A204.1 (cell line): Measurements from ENCODE around the gene ALOXE3.
"Not testable (repeated sequence)": the region's sequence is repeated elsewhere in the genome, so short reads cannot be mapped to it uniquely, and the experiment has no call there.

Experiments used
- FAIRE-seq: peaks from 2 replicates; lab custom pipeline; 2012; peaks lifted over from hg19 to GRCh38; lab: Jason Lieb, UNC

ALOXE3 gene

DNA sequence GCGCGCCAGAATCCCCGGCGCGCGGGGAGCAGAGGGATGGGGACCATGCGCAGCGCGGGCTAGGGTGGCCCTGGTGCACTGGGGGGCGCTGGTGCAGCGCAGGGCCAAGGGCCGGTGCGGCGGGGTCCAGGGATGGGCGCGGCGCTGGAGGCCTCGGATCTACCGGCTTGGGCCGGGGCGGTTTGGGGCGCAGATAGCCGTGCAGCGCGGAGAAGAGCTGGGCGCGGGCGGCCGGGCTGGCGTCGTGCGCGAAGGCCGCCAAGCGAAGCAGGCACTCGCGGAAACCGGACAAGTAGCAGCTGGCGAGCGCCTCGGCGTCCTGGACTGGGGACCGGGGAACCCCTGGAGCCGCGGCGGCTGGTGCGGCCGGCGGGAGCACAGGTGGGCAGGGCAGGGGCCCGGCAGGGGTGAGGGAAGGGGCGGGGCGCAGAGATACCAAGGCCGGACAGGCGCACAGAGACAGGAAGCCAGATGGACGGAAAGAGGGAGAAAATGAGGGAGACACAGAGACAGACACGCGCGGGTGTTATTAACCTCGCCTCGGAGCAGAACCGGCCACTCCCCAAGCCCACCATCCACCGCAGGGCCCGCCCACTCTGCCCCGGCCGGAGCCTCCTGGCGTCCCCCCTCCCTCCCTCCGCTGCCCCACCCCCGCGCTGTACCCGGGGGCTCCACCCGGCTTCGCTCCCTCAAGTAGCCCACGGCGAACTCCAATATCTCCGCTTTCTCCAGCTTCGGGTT lies 3.5 kb upstream of the ALOXE3 start:
- no peak for FAIRE-seq

DNA sequence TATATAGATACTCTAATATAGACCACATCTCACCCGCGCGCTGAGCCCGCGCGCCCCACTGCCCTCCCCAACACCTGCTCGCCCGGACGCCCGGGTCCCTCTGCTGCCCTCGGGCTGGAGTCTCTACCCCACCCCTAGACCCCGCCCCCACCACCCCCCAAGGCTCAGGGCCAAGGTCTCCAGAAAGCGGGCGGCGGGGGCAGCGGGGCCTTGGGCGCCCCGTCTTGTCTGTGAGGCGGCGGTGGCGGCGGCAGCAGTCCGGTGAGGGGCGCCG lies 3.0 kb upstream of the ALOXE3 start:
- no peak for FAIRE-seq

DNA sequence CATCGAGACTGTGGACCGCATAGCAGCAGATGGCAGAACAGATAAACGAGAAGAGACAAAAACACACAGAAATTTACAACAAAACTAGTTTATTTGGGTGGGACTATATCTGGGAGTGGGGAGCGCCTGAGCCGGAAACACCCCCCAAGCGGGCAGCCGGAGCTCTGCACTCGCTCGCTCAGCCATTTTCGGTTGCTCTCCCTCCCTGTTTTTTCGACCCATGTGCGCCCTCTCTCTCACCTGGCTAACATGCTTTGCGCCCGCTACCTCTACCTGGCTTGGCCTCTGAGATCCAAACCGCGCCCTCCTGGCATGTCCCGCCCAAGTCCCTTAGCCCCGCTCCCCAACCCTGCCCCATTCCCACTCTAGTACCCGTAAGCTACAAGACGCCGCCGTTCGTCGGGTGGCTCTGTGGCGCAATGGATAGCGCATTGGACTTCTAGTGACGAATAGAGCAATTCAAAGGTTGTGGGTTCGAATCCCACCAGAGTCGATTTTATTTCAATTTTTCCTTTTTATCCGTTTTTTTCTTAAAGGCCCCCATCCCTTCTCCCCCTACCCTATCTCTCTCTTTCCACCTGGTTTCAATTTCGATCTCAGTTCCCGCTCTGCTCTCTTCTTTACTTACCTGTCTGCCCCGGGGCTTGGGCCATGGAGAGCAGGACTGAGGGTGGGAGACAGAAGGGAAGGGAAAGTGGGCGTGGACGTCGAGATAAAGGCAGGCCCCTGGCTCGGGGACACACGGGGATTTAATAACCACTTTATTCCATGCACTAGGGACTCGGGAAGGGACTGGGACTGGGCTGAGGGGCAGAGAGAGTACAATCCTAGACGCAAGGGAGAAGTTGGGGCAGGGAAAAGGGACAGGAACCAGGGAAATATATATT lies 2.4 kb upstream of the ALOXE3 start:
- no peak for FAIRE-seq

DNA sequence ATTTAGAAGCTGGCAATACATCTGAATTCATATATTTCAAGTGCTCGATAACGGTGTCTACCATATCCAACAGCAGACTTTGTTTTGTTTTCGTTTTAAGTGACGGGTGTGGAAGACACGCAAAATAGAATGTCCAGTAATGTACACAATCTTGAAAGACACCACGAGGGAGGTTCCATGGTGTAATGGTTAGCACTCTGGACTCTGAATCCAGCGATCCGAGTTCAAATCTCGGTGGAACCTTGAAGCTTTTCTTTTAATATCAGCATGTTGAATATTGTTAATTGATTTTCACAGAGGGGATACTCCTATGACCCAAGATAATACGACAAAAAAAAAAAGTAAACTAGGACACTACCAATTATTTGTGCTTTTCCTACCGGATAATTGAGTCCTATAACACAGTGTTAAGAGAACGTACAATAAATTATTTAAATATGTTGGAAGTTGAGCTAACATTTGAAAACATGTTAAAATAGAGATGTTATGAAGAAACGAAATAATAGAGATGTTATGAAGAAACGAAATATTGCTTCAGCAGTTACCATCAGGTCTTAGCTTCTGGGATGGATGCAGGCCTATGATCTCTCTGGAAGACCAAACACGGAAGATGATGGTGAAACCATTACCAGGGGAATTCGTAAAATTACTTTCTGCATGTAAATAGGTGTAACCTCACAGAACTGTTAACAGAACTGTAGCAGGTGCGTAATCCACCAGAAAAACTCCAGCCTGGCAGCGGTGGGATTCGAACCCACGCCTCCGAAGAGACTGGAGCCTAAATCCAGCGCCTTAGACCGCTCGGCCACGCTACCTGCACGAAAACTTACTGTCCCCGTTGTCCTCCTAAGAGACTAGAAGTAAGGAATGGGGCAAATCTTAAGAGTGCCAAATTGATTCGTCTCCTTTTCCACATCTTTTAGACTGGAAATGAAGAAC lies 1.5 kb upstream of the ALOXE3 start:
- peak; percentile 93 for FAIRE-seq

DNA sequence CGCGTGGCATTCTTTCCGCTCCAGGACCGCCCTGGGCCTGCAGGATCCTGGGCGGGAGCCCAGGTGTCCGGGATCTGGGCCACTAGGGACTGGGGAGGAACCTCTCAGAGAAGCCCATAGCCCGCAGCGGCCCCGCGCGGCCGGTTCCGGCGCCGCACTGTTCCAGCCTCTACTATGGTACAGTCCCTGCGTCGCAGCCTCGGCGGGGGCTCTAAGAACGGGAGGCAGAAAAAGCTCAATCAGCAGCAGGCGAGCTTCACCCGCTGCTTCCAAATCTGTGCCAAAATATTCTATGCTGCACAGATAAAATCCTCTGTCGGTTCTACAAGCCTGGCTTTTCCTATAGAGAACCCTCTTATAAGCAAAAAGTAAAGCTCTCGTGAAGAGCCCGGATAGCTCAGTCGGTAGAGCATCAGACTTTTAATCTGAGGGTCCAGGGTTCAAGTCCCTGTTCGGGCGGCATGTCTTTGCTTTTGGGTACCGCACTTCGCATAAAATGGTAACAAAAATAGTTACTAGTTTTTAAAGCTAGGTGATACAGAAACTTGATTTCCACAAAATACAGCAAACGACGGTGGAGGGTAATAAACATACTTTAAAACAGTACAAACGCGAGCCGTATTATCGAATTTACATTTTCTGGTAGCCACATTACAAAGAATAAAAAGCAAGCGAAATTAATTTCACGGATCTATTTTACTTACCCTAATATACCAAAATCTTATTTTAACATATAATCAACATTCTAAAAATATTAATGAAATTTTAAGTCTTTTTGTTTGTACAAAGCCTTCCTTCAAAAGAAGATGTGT lies 661 bp upstream of the ALOXE3 start:
- FAIRE-seq = no peak

DNA sequence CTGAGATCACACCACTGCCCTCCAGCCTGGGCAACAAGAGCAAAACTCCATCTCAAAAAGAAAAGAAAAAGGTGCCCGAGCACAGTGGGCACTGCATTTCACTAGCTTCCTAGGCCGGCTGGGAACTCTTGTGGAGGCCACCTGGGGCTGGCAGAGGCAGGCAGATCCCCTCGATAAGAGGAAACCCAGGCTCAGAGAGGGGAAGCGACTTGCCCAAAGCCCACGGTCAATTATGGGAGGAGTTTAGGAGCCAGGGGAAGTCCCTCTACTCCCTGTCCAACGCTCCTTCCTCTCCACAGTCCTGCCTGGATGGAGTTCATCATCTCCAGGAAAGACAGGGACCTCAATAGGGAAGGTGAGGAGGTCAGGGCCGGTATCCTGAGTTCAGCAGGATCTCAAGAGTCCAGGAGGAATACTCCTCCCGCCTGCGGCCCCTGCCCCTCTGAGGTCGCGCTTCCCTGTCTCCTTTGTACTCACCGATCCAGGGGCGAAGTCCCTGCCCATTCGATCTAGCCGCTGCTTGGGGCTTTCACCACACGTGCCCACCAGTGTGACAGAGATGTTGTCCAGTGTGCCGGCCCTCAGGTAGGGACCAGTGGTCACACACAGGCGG lies 841 bp downstream of the ALOXE3 start:
- FAIRE-seq = no peak

DNA sequence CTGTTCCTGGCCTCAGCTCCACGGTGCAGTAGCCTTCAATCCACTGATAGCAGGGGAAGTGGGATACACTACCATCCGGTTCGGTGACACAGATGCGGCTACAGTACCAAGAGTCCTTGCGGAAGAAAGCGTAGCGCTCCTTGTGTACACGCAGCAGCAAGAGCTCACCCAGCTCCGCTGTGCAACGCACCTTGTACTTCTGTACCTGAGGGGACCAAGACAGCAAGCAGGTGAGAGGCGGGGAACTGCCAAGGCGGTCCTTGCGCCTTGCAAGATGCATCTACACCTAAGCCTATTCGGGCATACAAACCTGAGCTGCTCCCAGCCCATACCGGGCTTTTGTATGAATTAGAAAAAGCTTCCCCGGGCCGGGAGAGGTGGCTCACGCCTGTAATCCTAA lies 1.5 kb downstream of the ALOXE3 start:
- FAIRE-seq = no peak

DNA sequence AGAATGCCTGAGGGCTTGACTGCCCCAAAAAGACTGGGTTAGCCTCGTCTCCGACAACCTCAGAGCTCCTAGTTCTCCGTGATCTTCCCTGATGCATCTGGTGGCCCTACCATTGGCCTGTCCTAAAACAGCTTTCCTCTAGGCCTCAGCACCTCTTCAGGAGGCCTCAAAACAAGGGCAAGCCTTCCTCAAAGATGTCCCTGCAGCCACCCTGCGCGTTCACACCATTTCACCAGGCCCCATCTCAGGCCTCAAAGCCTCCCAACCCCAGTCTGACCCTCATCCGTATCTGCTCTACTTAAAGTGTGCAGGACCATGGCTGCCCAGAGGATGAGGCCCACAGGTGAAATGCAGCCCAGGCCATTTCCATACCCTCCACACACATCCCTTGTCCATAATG lies 7.4 kb downstream of the ALOXE3 start:
- FAIRE-seq = no peak

DNA sequence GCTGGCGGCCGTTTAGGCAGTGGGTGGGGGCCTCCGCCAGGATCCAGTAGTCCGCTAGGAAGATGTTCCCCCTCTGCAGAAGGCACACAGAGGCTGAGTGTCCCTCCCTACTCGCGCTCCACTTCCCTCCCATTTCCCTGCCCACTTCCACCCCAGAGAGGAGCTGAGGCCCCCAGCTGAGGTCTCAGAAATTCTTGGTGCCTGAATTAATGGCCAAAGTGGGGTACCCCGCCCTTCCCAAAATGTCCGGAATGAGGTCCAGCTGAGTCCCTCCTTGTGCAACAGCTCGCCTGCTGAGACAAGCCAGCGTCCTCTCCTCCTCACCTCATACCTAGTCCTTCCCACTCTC lies 7.9 kb downstream of the ALOXE3 start:
- FAIRE-seq = no peak

DNA sequence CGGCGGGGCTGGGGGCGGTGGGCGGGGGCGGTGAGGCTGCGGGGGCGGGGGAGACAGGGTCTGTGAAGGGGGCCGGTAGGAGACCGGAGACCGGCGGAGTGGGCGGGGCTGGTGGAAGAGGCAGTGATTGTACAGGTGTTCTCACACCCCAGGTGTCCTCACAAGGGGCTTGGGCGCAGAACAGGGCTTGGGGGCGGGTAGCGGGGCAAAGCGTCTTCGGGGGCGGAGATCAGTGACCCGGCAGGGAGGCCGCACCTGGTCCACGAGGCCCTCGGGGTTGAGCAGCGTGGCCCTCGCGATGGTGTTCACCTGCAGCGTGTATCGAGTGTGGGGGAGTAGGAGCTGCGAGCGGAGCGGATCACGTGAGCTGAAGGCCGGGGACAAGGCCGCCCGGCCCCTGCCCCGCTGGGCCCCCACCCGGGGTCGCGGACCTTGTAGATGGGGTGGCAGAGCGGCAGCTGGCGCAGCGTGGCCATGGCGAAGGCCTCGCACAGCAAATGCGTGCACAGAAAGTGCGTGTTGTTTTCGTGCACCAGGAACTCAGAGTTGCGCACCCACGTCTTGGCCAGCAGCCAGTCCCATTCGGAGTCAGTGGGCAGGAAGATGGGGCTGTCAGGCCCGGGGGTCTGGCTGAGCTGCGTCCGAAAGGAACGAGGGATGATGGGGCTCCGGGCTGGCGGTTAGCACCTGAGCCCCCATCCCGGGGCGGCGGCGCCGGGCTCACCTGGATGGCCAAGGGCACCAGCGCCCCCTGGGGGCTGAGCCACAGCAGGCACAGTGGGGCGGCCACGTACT lies 8.5 kb downstream of the ALOXE3 start:
- no peak for FAIRE-seq

DNA sequence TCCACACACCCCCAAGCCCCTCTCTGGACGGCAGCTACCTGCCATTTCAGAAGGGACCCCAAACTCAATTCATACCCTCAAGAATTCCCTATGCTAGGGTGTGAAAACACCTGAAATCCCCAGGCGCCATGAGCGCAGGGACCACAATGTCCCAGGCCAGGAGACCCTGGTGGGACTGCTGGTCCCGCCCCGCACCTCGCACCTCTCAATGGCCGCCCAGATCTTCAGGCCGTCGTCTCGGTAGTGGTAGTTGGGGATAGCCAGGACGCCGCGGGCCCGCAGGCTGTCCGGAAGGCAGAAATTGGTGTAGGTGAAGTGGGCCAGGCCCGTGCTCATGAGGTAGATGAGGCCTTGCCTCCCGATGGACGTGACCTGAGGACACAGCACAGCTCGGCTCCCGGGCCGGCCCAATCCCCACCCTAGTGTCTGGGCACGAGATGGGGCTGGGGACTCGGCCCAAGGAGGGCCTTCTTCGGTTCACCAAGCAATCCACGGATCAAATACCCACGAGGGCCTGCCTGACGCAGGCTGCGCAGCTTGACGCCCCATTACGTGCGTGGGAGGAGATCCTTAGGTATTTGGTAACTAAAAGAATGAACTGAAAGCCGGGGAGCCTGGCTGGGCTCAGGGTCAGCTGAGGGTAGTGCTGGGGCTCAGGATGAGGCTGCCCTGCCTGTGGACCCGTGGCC lies 9.2 kb downstream of the ALOXE3 start:
- FAIRE-seq = no peak

DNA sequence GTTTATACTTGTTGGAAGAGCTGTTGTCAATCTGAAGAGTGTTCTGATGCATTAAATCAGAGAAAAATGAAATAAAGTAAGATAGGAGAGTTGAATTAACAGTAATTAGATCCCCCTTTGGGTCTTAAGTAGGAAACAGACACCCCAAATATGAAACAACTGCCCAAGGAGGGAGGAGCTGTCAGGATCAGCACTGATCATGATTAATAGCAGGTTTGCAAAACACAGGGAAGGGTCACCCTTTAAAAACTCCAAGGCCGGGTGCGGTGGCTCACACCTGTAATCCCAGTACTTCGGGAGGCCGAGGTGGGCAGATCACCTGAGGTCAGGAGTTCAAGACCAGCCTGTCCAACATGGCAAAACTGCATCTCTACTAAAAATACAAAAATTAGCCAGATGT lies 11.3 kb downstream of the ALOXE3 start:
- not testable (repeated sequence) for FAIRE-seq

DNA sequence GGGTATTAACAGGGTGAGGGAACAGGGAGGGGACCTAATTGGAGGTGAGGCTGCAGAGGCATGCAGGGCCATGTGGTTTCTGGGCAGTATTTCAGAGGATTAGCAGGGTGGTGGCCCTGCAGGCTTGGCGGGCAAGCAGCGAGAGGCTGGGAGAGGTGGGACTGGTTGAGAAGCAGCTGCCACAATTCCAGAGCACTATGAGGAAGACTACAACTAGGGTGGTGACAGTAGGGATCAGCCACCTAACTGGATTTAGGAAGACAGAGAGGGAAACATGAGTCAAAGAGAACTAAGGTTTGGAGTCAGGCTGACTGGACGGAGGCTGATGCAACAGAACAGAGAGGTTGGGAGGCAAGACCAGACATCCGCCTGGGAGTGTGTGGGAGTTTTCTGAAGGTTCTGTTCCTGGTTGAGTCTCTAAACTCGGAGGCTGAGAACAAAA lies 12.3 kb downstream of the ALOXE3 start:
- FAIRE-seq = no peak

DNA sequence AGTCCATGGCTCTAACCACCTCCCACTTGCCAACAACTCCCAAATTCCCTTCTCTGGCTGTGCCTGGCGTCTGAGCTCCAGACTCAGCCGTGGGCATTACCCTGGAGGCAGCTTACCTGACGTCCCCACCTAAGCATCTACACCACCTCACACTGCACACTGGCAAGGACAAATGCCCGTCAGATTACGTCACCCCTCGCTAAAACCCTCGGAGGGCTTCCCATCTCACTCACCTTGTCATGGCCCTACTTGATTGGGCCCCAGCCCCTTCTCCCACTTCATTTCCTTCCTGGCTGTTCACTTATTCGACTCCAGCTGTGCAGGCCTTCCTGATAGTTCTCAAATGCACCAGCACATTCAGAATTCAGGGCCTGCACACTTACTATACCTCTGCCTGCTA lies 13.4 kb downstream of the ALOXE3 start:
- no peak for FAIRE-seq

DNA sequence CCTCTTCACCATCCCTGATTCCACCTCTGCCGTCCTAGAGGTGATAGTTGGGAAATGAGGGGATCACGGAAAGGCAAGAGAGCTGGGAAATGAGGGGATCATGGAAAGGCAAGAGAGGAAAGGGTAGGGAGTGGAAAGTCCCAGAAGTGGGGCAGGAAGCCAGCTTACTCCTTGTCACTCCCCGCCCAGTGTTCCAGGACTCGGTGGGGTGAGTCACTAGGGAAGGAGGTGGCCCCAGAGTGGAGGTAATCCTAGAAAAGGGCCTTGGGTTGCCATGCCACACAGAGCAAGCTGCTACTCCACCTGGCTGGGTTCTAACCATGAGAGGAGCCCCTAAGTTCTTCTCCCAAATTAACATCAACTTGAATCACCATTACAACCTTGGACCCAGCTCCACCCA lies 14.8 kb downstream of the ALOXE3 start:
- no peak for FAIRE-seq

DNA sequence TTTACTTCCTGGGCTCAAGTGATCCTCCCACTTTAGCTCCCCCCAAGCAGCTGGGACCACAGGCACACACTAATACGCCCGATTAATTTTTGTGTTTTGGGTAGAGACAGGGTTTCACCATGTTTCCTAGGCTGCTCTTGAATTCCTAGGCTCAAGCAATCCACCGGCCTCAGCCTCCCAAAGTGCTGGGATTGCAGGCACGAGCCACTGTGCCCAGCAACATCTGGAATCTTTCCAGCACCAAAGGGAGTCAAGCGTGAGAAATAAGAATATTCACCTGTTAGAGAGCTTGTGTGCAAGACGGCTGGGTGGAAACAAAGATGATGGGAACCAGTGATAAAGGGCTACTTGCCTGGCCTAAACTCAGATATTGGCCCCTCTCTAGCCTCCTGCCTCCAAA lies 16.6 kb downstream of the ALOXE3 start:
- FAIRE-seq = no peak

DNA sequence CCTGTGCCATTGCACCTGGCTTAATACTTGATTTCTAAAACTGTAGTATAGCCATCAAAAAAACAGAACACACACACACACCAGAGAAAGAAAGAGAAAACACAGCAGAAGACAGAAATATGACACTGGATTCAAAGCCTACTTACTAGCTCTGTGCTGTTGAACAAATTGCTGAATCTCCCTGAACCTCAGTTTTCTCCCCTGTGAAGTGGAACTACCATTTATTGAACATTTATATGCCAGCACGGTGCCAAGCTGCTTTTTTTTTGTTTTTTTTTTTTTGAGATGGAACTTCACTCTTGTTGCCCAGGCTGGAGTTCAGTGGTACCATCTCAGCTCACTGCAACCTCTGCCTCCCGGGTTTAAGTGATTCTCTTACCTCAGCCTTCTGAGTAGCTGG lies 17.6 kb downstream of the ALOXE3 start:
- no peak for FAIRE-seq

DNA sequence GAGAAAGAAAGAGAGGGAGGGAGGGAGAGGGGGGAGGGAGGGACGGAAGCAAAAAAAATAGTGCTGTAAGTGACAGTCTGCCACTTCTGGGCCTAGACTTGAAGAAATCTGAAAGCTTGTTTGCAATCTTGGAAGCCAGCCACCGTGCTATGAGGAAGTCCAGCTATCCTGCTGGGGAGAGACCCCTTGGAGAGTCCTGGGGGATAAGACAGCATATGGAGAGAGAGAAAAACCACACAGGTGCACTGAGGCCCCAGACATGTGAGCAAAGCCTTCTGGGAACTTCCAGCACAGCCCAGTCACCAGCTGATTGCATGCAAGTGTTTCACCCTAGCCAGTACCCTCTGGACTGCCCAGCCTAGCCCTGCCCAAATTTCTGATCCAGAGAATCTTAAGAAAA lies 18.2 kb downstream of the ALOXE3 start:
- no peak for FAIRE-seq

DNA sequence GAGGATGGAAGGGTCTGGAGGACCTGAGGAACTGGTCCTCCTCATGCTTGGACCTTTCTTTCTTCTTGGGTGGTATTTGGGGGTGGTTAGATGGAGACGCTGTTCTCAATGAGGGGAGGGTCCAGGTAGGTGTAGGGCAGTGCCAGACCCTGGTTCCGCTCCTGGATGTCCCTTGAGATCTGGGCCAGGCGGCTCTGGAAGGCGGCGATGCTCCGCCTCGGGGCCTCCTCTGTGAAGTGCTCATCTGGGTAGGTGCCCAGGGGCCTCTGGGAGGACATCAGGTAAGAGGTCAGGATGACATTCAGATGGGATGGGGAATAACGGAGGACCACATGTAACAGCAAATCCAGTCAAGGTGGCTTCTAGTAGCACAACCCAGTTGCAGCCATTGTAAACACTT lies 21.8 kb downstream of the ALOXE3 start:
- FAIRE-seq = no peak

DNA sequence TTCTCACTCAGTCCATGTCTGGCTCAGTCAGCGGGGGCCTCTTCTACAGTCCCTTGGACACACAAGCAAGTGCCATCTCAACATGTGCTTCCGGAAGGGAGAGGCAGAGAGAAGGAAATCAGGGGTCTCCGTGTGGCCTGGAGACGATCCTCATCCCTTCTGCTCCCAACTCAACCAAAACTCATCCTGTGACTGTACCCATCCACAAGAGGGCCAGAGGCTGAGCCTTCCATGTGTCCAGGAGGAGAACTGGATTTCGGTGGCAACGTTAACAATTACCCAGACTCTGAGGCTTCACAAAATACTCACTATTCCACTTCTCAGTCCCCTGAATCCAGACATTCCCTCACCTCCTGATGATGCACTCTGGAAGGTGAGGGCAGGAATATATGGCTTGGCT lies 23.0 kb downstream of the ALOXE3 start:
- no peak for FAIRE-seq
